SK-N-SH treated with all-trans-retinoic acid at 6 μM for 48 hours (cell line): ENCODE results near the gene ECEL1.

ENCODE experiments used
- BACH2 ChIP-seq: fragments of 250-450 bp; sonication (Bioruptor Pico); IDR thresholded peaks from 2 replicates; pipeline ENCODE4 v1.9.0; 2021; ENCODE audit warnings: mild to moderate bottlenecking, borderline replicate concordance
- CREB5 ChIP-seq: fragments of 250-450 bp; sonication (Bioruptor Pico); IDR thresholded peaks from 2 replicates; pipeline ENCODE4 v1.5.1; 2020; ENCODE audit warnings: low read depth, mild to moderate bottlenecking, moderate library complexity
- CSDC2 ChIP-seq: fragments of 250-450 bp; sonication (Bioruptor Pico); IDR thresholded peaks from 2 replicates; pipeline ENCODE4 v1.5.0; 2020; ENCODE audit warnings: mild to moderate bottlenecking, moderate library complexity
- GLIS3 ChIP-seq: fragments of 250-450 bp; sonication (Bioruptor Pico); IDR thresholded peaks from 2 replicates; pipeline ENCODE4 v1.5.0; 2020; ENCODE audit warnings: mild to moderate bottlenecking, moderate library complexity
- PATZ1 ChIP-seq: fragments of 250-450 bp; sonication (Bioruptor Pico); IDR thresholded peaks from 2 replicates; pipeline ENCODE4 v1.8.0; 2020; ENCODE audit warnings: mild to moderate bottlenecking, moderate library complexity, borderline replicate concordance
- POU6F1 ChIP-seq: fragments of 250-450 bp; sonication (Bioruptor Pico); IDR thresholded peaks from 2 replicates; pipeline ENCODE4 v1.8.0; 2021; ENCODE audit warnings: low read depth, mild to moderate bottlenecking, moderate library complexity, borderline replicate concordance
- RARB ChIP-seq: fragments of 250-450 bp; sonication (Bioruptor Pico); IDR thresholded peaks from 2 replicates; pipeline ENCODE4 v1.8.0; 2021; ENCODE audit warnings: mild to moderate bottlenecking, moderate library complexity
- ZFP30 ChIP-seq: fragments of 450-650 bp; formaldehyde crosslinking; IDR thresholded peaks from 2 replicates; pipeline ENCODE4 v1.5.0; 2022; ENCODE audit warnings: mild to moderate bottlenecking, moderate library complexity
- ZNF565 ChIP-seq: fragments of 450-650 bp; formaldehyde crosslinking; conservative IDR thresholded peaks from 2 replicates; pipeline ENCODE4 v1.5.0; 2020; ENCODE audit warnings: low read depth, mild to moderate bottlenecking, moderate library complexity
- ZNF70 ChIP-seq: fragments of 450-650 bp; formaldehyde crosslinking; IDR thresholded peaks from 2 replicates; pipeline ENCODE4 v1.5.0; 2020; ENCODE audit warnings: mild to moderate bottlenecking, moderate library complexity

GRCh38 chr2:232448304-232448690, 39.3 kb downstream of the ECEL1 start:
- TF ChIP-seq ZFP30 (CRISPR knock-in tag), result no peak
- TF ChIP-seq ZNF565, result no peak
- no peak for TF ChIP-seq CREB5
- no peak for TF ChIP-seq RARB (CRISPR knock-in tag)
- TF ChIP-seq POU6F1, result no peak
- TF ChIP-seq CSDC2 (CRISPR knock-in tag), result no peak
- no peak for TF ChIP-seq PATZ1 (CRISPR knock-in tag)
- no peak for TF ChIP-seq GLIS3
- TF ChIP-seq ZNF70 (CRISPR knock-in tag), result no peak
- TF ChIP-seq BACH2 (CRISPR knock-in tag), result no peak
